T-helper 1 cell treated with Interleukin-12 subunit alpha and Interleukin-12 subunit beta and Interleukin-4 antibody, amounts not matched to agents 30 μg/mL and 1 μg/mL, for 36 hours (primary cell): Measurements from ENCODE around the gene HRH3.

Experiments
- H3K27ac Mint-ChIP-seq: one replicate; pipeline ENCODE4 v1.8.0; 2021; ENCODE audit warnings: mild to moderate bottlenecking, mixed read lengths
- H3K27me3 Mint-ChIP-seq: one replicate; pipeline ENCODE4 v1.8.0; 2021; ENCODE audit warnings: low read depth, mixed read lengths
- H3K36me3 Mint-ChIP-seq: one replicate; pipeline ENCODE4 v1.8.0; 2021; ENCODE audit warnings: low read depth, mixed read lengths
- H3K4me1 Mint-ChIP-seq: one replicate; pipeline ENCODE4 v1.8.0; 2021; ENCODE audit warnings: low read depth, mixed read lengths
- H3K4me3 Mint-ChIP-seq: one replicate; pipeline ENCODE4 v1.8.0; 2021; ENCODE audit warnings: mild to moderate bottlenecking, moderate library complexity, mixed read lengths
- H3K9me3 Mint-ChIP-seq: one replicate; pipeline ENCODE4 v1.8.0; 2021; ENCODE audit warnings: mixed read lengths

HRH3 gene

GRCh38 chr20:62230276-62230675 lies 10.2 kb upstream of the HRH3 start:
- Mint-ChIP-seq H3K4me3 (no peak overlapping the region), H3K4me1 (no peaks in the 10 kb centered on the region), H3K27me3 (peaks cover 3% of the 10 kb centered on the region), H3K9me3 (no peaks in the 10 kb centered on the region), H3K36me3 (no peaks in the 10 kb centered on the region), H3K27ac (no peak overlapping the region)

GRCh38 chr20:62229667-62230066 lies 9.6 kb upstream of the HRH3 start:
- no peaks in the 10 kb centered on the region for H3K4me1 Mint-ChIP-seq
- H3K9me3 Mint-ChIP-seq: no peaks in the 10 kb centered on the region
- H3K27me3 Mint-ChIP-seq: peaks cover 3% of the 10 kb centered on the region
- no peak overlapping the region for H3K4me3 Mint-ChIP-seq
- no peak overlapping the region for H3K27ac Mint-ChIP-seq
- H3K36me3 Mint-ChIP-seq: no peaks in the 10 kb centered on the region

GRCh38 chr20:62228982-62229545 lies 9.0 kb upstream of the HRH3 start:
- no peaks in the 10 kb centered on the region for H3K4me1 Mint-ChIP-seq
- H3K9me3 Mint-ChIP-seq: no peaks in the 10 kb centered on the region
- H3K36me3 Mint-ChIP-seq: no peaks in the 10 kb centered on the region
- peaks cover 3% of the 10 kb centered on the region for H3K27me3 Mint-ChIP-seq
- no peak overlapping the region for H3K27ac Mint-ChIP-seq
- no peak overlapping the region for H3K4me3 Mint-ChIP-seq

GRCh38 chr20:62227977-62228958 lies 8.2 kb upstream of the HRH3 start:
- Mint-ChIP-seq H3K27ac (no peak overlapping the region), H3K36me3 (no peaks in the 10 kb centered on the region), H3K9me3 (no peaks in the 10 kb centered on the region), H3K4me3 (no peak overlapping the region), H3K27me3 (peaks cover 3% of the 10 kb centered on the region), H3K4me1 (no peaks in the 10 kb centered on the region)

- H3K9me3 Mint-ChIP-seq: no peaks in the 10 kb centered on the region
- peaks cover 3% of the 10 kb centered on the region for H3K27me3 Mint-ChIP-seq
- H3K4me3 Mint-ChIP-seq: no peak overlapping the region
- no peaks in the 10 kb centered on the region for H3K36me3 Mint-ChIP-seq
- H3K27ac Mint-ChIP-seq: no peak overlapping the region
- H3K4me1 Mint-ChIP-seq: no peaks in the 10 kb centered on the region
Measured at GRCh38 chr20:62227591-62227976, 7.5 kb upstream of the HRH3 start.

- no peak overlapping the region for H3K4me3 Mint-ChIP-seq
- no peaks in the 10 kb centered on the region for H3K36me3 Mint-ChIP-seq
- peaks cover 3% of the 10 kb centered on the region for H3K27me3 Mint-ChIP-seq
- no peak overlapping the region for H3K27ac Mint-ChIP-seq
- H3K4me1 Mint-ChIP-seq: no peaks in the 10 kb centered on the region
- H3K9me3 Mint-ChIP-seq: no peaks in the 10 kb centered on the region
Measured at GRCh38 chr20:62226707-62227590, 6.9 kb upstream of the HRH3 start.

GRCh38 chr20:62225820-62226635 lies 6.0 kb upstream of the HRH3 start:
- H3K36me3 Mint-ChIP-seq: no peaks in the 10 kb centered on the region
- no peaks in the 10 kb centered on the region for H3K9me3 Mint-ChIP-seq
- H3K4me1 Mint-ChIP-seq: no peaks in the 10 kb centered on the region
- H3K27ac Mint-ChIP-seq: no peak overlapping the region
- no peak overlapping the region for H3K4me3 Mint-ChIP-seq
- H3K27me3 Mint-ChIP-seq: peaks cover 6% of the 10 kb centered on the region

GRCh38 chr20:62225026-62225425 lies 4.9 kb upstream of the HRH3 start:
- no peak overlapping the region for H3K4me3 Mint-ChIP-seq
- H3K27ac Mint-ChIP-seq: no peak overlapping the region
- no peaks in the 10 kb centered on the region for H3K36me3 Mint-ChIP-seq
- H3K9me3 Mint-ChIP-seq: no peaks in the 10 kb centered on the region
- H3K27me3 Mint-ChIP-seq: peaks cover 12% of the 10 kb centered on the region
- H3K4me1 Mint-ChIP-seq: no peaks in the 10 kb centered on the region

GRCh38 chr20:62224113-62224855 lies 4.2 kb upstream of the HRH3 start:
- Mint-ChIP-seq H3K4me1 (no peaks in the 10 kb centered on the region), H3K27me3 (peaks cover 12% of the 10 kb centered on the region), H3K36me3 (no peaks in the 10 kb centered on the region), H3K9me3 (no peaks in the 10 kb centered on the region), H3K4me3 (no peak overlapping the region), H3K27ac (no peak overlapping the region)

- no peaks in the 10 kb centered on the region for H3K9me3 Mint-ChIP-seq
- H3K27ac Mint-ChIP-seq: no peak overlapping the region
- no peaks in the 10 kb centered on the region for H3K4me1 Mint-ChIP-seq
- H3K36me3 Mint-ChIP-seq: no peaks in the 10 kb centered on the region
- no peak overlapping the region for H3K4me3 Mint-ChIP-seq
- H3K27me3 Mint-ChIP-seq: peaks cover 19% of the 10 kb centered on the region
Measured at GRCh38 chr20:62223571-62223970, 3.5 kb upstream of the HRH3 start.

GRCh38 chr20:62222972-62223371 lies 2.9 kb upstream of the HRH3 start:
- Mint-ChIP-seq H3K4me1 (no peaks in the 10 kb centered on the region), H3K27ac (no peak overlapping the region), H3K4me3 (no peak overlapping the region), H3K36me3 (no peaks in the 10 kb centered on the region), H3K27me3 (peaks cover 23% of the 10 kb centered on the region), H3K9me3 (no peaks in the 10 kb centered on the region)

GRCh38 chr20:62222266-62222850 lies 2.3 kb upstream of the HRH3 start:
- Mint-ChIP-seq H3K4me3 (no peak overlapping the region), H3K9me3 (no peaks in the 10 kb centered on the region), H3K27me3 (peaks cover 23% of the 10 kb centered on the region), H3K36me3 (no peaks in the 10 kb centered on the region), H3K4me1 (no peaks in the 10 kb centered on the region), H3K27ac (no peak overlapping the region)
